GM23248 (cell line): ENCODE measurements around the gene ST6GALNAC3. TPM values are rescaled to one million over a fixed set of nuclear protein-coding genes. Genes with fewer than 3 reads are reported as not detected.
"Not testable (repeated sequence)": the region's sequence is repeated elsewhere in the genome, so short reads cannot be mapped to it uniquely, and the experiment has no call there.

Experiments used
- DNase-seq: peaks from one replicate; pipeline ENCODE4 v3.0.0-alpha.2; 2015
- H2AFZ ChIP-seq: fragments of 200-600 bp; sonication (generic); 2 replicates; pipeline ENCODE4 v1.6.1; 2016; ENCODE audit warnings: antibody characterized with exemption
- H3F3A ChIP-seq: fragments of 200-600 bp; sonication (generic); 2 replicates; pipeline ENCODE4 v1.6.1; 2016; ENCODE audit warnings: mild to moderate bottlenecking, antibody characterized with exemption, mixed run types; ENCODE audit not compliant: insufficient read depth
- H3K27ac ChIP-seq: fragments of 200-600 bp; sonication (generic); 2 replicates; pipeline ENCODE4 v1.5.1; 2016; ENCODE audit warnings: mild to moderate bottlenecking
- H3K27me3 ChIP-seq: fragments of 200-600 bp; sonication (generic); replicated peaks from 2 replicates; pipeline ENCODE4 v1.6.1; 2016; ENCODE audit warnings: mild to moderate bottlenecking; ENCODE audit not compliant: insufficient read depth
- H3K36me3 ChIP-seq: fragments of 200-600 bp; sonication (generic); 2 replicates; pipeline ENCODE4 v1.6.1; 2016; ENCODE audit warnings: low read depth, mild to moderate bottlenecking
- H3K4me1 ChIP-seq: fragments of 200-600 bp; sonication (generic); 2 replicates; pipeline ENCODE4 v1.6.1; 2016; ENCODE audit warnings: mild to moderate bottlenecking; ENCODE audit not compliant: insufficient read depth
- H3K4me2 ChIP-seq: fragments of 200-600 bp; sonication (generic); one replicate; pipeline ENCODE4 v1.6.1; 2016; ENCODE audit warnings: mild to moderate bottlenecking; ENCODE audit not compliant: unreplicated experiment
- H3K4me3 ChIP-seq: fragments of 200-600 bp; sonication (generic); 2 replicates; pipeline ENCODE4 v1.5.1; 2016; ENCODE audit warnings: mild to moderate bottlenecking
- H3K79me2 ChIP-seq: fragments of 200-600 bp; sonication (generic); 2 replicates; pipeline ENCODE4 v1.6.1; 2016; ENCODE audit warnings: mild to moderate bottlenecking; ENCODE audit not compliant: insufficient read depth
- H3K9ac ChIP-seq: fragments of 200-600 bp; sonication (generic); 2 replicates; pipeline ENCODE4 v1.6.1; 2016; ENCODE audit warnings: mild to moderate bottlenecking
- H3K9me2 ChIP-seq: fragments of 200-600 bp; sonication (generic); 2 replicates; pipeline ENCODE4 v1.6.1; 2016; ENCODE audit warnings: mixed run types, mild to moderate bottlenecking, moderate library complexity; ENCODE audit not compliant: insufficient read depth
- H3K9me3 ChIP-seq: fragments of 200-600 bp; sonication (generic); one replicate; pipeline ENCODE4 v1.6.1; 2017; ENCODE audit warnings: low read depth
- H4K20me1 ChIP-seq: fragments of 200-600 bp; sonication (generic); 2 replicates; pipeline ENCODE4 v1.6.0; 2016; ENCODE audit not compliant: insufficient read depth
- EZH2 ChIP-seq: fragments of 200-600 bp; sonication (generic); IDR thresholded peaks from 2 replicates; pipeline ENCODE4 v1.6.1; 2018; ENCODE audit warnings: antibody characterized with exemption, mild to moderate bottlenecking; ENCODE audit not compliant: insufficient read depth, poor library complexity, severe bottlenecking
- EZH2phosphoT487 ChIP-seq: fragments of 200-600 bp; sonication (generic); IDR thresholded peaks from 2 replicates; pipeline ENCODE4 v1.6.1; 2018; ENCODE audit warnings: antibody characterized with exemption, moderate library complexity, mild to moderate bottlenecking, low read depth; ENCODE audit not compliant: insufficient read depth
- WGBS, 2 experiments: methylation state at CpG; one replicate each; pipeline ENCODE4 v1.1.6; 2015 to 2017; ENCODE audit warnings: low lambda C conversion rate in 2 of 2, low coverage in 1 of 2; ENCODE audit errors: missing lambda C conversion rate in 2 of 2; 5-methylcytosine and 5-hydroxymethylcytosine counted together
- in situ Hi-C: fragments of 300-500 bp; cut with MboI; formaldehyde crosslinking; loops from 2 replicates; pipeline ENCODE4 v1.15.0; 2020
- polyA plus RNA-seq: library from polyadenylated mRNA; unstranded; fragments of >200 nt; fragmentation: Nextera tagmentation; extraction: Ambion mirVana; gene quantifications from 2 replicates; pipeline ENCODE4 v1.2.1, GENCODE V29; 2016
- total RNA-seq: library from RNA; depleted of rRNA; stranded (reverse); fragments of >200 nt; shearing (Covaris generic); gene quantifications from 2 replicates; pipeline ENCODE4 v1.2.3, GENCODE V29; 2014

The ST6GALNAC3 gene
- total and polyA plus RNA-seq, 2 experiments from 2014 or later = not detected

GRCh38 chr1:76109404-76109803 is 34.9 kb downstream of the ST6GALNAC3 start:
- in situ Hi-C loops = no loop called here
- Histone ChIP-seq H3K36me3 (no peaks in the 10 kb centered on the region), H3K27ac (no peak overlapping the region), H2AFZ (no peak overlapping the region), H3K27me3 (no peaks in the 10 kb centered on the region), H3K4me1 (no peaks in the 10 kb centered on the region), H3K79me2 (no peaks in the 10 kb centered on the region), H3F3A (no peaks in the 10 kb centered on the region), H3K4me3 (no peak overlapping the region), H3K9ac (no peak overlapping the region), H3K9me2 (no peaks in the 10 kb centered on the region), H3K4me2 (no peak overlapping the region), H4K20me1 (no peaks in the 10 kb centered on the region), H3K9me3 (no peaks in the 10 kb centered on the region)
- TF ChIP-seq EZH2 = no peak
- TF ChIP-seq EZH2phosphoT487 = no peak
- 55 to 57% methylated on average over 4 of the region's 4 CpGs for WGBS, 2 experiments
- DNase-seq = no peak

- no peak overlapping the region for H3K27ac ChIP-seq
- no peaks in the 10 kb centered on the region for H3F3A ChIP-seq
- no peaks in the 10 kb centered on the region for H4K20me1 ChIP-seq
- no peak for DNase-seq
- no peak for TF ChIP-seq EZH2
- TF ChIP-seq EZH2phosphoT487 = no peak
- 20 to 27% methylated on average over 2 of the region's 2 CpGs for WGBS, 2 experiments
- H3K9me3 ChIP-seq = no peaks in the 10 kb centered on the region
- H3K27me3 ChIP-seq = no peaks in the 10 kb centered on the region
- no peak overlapping the region for H3K4me2 ChIP-seq
- no peak overlapping the region for H3K4me3 ChIP-seq
- H3K36me3 ChIP-seq = no peaks in the 10 kb centered on the region
- no peaks in the 10 kb centered on the region for H3K79me2 ChIP-seq
- H3K9me2 ChIP-seq = no peaks in the 10 kb centered on the region
- no peak overlapping the region for H2AFZ ChIP-seq
- no peaks in the 10 kb centered on the region for H3K4me1 ChIP-seq
- in situ Hi-C loops = no loop called here
- no peak overlapping the region for H3K9ac ChIP-seq
Measured at GRCh38 chr1:76109901-76110560, 35.5 kb downstream of the ST6GALNAC3 start.

- Histone ChIP-seq H3K4me1 (no peaks in the 10 kb centered on the region), H3K9ac (no peak overlapping the region), H3K36me3 (no peaks in the 10 kb centered on the region), H3K27ac (no peak overlapping the region), H3K79me2 (no peaks in the 10 kb centered on the region), H3K4me3 (no peak overlapping the region), H2AFZ (no peak overlapping the region), H3K4me2 (no peak overlapping the region), H3K9me3 (no peaks in the 10 kb centered on the region), H3K9me2 (no peaks in the 10 kb centered on the region), H3K27me3 (no peaks in the 10 kb centered on the region), H3F3A (no peaks in the 10 kb centered on the region), H4K20me1 (no peaks in the 10 kb centered on the region)
- WGBS, 2 experiments = 0 to 3% methylated on average over 1 of the region's 1 CpG
- in situ Hi-C loops = no loop called here
- DNase-seq = peak; percentile 18
- TF ChIP-seq EZH2 (no peak), EZH2phosphoT487 (no peak)
Measured at GRCh38 chr1:76110666-76111065, 36.1 kb downstream of the ST6GALNAC3 start.

GRCh38 chr1:76112321-76112720 is 37.8 kb downstream of the ST6GALNAC3 start:
- H4K20me1 ChIP-seq = not testable (repeated sequence)

GRCh38 chr1:76113446-76113845 is 38.9 kb downstream of the ST6GALNAC3 start:
- Histone ChIP-seq H3K4me3 (no peak overlapping the region), H3K9ac (no peak overlapping the region), H2AFZ (no peak overlapping the region), H3K36me3 (no peaks in the 10 kb centered on the region), H3K9me2 (no peaks in the 10 kb centered on the region), H3K4me2 (no peak overlapping the region), H3K79me2 (no peaks in the 10 kb centered on the region), H3K27ac (no peak overlapping the region), H3K27me3 (no peaks in the 10 kb centered on the region), H4K20me1 (no peaks in the 10 kb centered on the region), H3K9me3 (no peaks in the 10 kb centered on the region), H3K4me1 (no peaks in the 10 kb centered on the region), H3F3A (no peaks in the 10 kb centered on the region)
- in situ Hi-C loops = no loop called here
- DNase-seq = no peak
- TF ChIP-seq EZH2 (no peak), EZH2phosphoT487 (no peak)

More at GRCh38 chr1:76112321-76112720, 37.8 kb downstream of the ST6GALNAC3 start:
- H3F3A ChIP-seq, in situ Hi-C loops, H3K9me2 ChIP-seq, H3K9ac ChIP-seq, H3K4me3 ChIP-seq, H3K79me2 ChIP-seq, H3K27ac ChIP-seq, H3K27me3 ChIP-seq, H2AFZ ChIP-seq, H3K4me1 ChIP-seq, H3K4me2 ChIP-seq, DNase-seq, H3K9me3 ChIP-seq, H3K36me3 ChIP-seq: not testable (repeated sequence)
- 88% methylated on average over 28 of the region's 35 CpGs; no CpG with 5 or more reads in 1 of the 2 experiments for WGBS, 2 experiments
